ENCODE results near the gene GRHL1. TPM values are rescaled to one million over a fixed set of nuclear protein-coding genes. Genes with fewer than 3 reads are reported as not detected.

GRHL1 gene
- total and polyA plus RNA-seq, 9 of the 15 experiments (the other 6 are each of a cell fraction or from before 2014, with no cell fraction given), result 1.7 to 6.1 (median 4.7) TPM

GRCh38 chr2:10043906-10044601 is 92.6 kb downstream of the GRHL1 start (continued):
- TF ChIP-seq SMARCA5 (IDR thresholded peaks at IDR 0.05), result no peak
- peak; percentile 69 for TF ChIP-seq SMAD4 (CRISPR knock-in tag; conservative IDR thresholded peaks at IDR 0.05)
- TF ChIP-seq ATF3 (IDR thresholded peaks at IDR 0.05), result peak; percentile 93
- TF ChIP-seq ATF3 (CRISPR knock-in tag; conservative IDR thresholded peaks at IDR 0.05), result peak; percentile 81
- TF ChIP-seq TFAM (CRISPR knock-in tag; conservative IDR thresholded peaks at IDR 0.05), result no peak
- no peak for TF ChIP-seq HDAC6 (IDR thresholded peaks at IDR 0.05; ENCODE audit: low read depth, low read length)
- peak; percentile 40 for TF ChIP-seq RBBP5 (IDR thresholded peaks at IDR 0.05; ENCODE audit: borderline replicate concordance, insufficient read depth, low read length, poor library complexity, severe bottlenecking)
- no peak for TF ChIP-seq ZNF277 (CRISPR knock-in tag; IDR thresholded peaks at IDR 0.05; ENCODE audit: borderline replicate concordance)
- TF ChIP-seq HES1 (IDR thresholded peaks at IDR 0.05; ENCODE audit: low read depth), result no peak
- peak; percentile 77 for TF ChIP-seq CREB1 (IDR thresholded peaks at IDR 0.05)
- TF ChIP-seq CREB1 (CRISPR knock-in tag; IDR thresholded peaks at IDR 0.05), result peak; percentile 81
- TF ChIP-seq ATF6 (CRISPR knock-in tag; IDR thresholded peaks at IDR 0.05), result peak; percentile 90; the same call in 1 of the 2 replicates
- TF ChIP-seq ZNF511 (CRISPR knock-in tag; IDR thresholded peaks at IDR 0.05), result peak; percentile 96
- TF ChIP-seq CXXC5 (CRISPR knock-in tag; IDR thresholded peaks at IDR 0.05), result peak; percentile 89
- TF ChIP-seq FOXP4 (CRISPR knock-in tag; IDR thresholded peaks at IDR 0.05; ENCODE audit: borderline replicate concordance), result peak; percentile 92; the same call in 1 of the 2 replicates
- TF ChIP-seq DMBX1 (CRISPR knock-in tag; IDR thresholded peaks at IDR 0.05; ENCODE audit: borderline replicate concordance), result peak; percentile 26; the same call in 1 of the 2 replicates
- TF ChIP-seq RAD51 (IDR thresholded peaks at IDR 0.05; ENCODE audit: borderline replicate concordance, low read depth), result no peak
- TF ChIP-seq SUPT5H (IDR thresholded peaks at IDR 0.05), result peak; percentile 40
- TF ChIP-seq HDAC1 (IDR thresholded peaks at IDR 0.05), result peak in 1 of 2 experiments; percentile 60; a peak in 2 of 4 replicates
- peak; percentile 72 for TF ChIP-seq POLR2G (IDR thresholded peaks at IDR 0.05; ENCODE audit: low read depth, low read length)

All from K562 (cell line).